Panc1 (cell line): ENCODE results near the gene HDHD2. TPM values are rescaled to one million over a fixed set of nuclear protein-coding genes. Genes with fewer than 3 reads are reported as not detected.

ENCODE experiments used
- ATAC-seq: fragments of 200-7000 bp; cut with Tn5 transposase; 2 replicates; pipeline ENCODE4 v1.9.1; 2020; ENCODE audit warnings: mild to moderate bottlenecking, moderate library complexity
- BruUV-seq: library from RNA; stranded (reverse); fragments of 400-500 nt; replicated peaks from 2 replicates; lab custom pipeline; 2021; lab: Mats Ljungman, UMichigan
- CTCF ChIA-PET: fragments of 300-600 bp; sonication (Branson Sonifier 250); formaldehyde crosslinking; loops from one replicate; lab custom pipeline; 2022; ENCODE audit warnings: antibody characterized with exemption; lab: Charles Lee
- POLR2A ChIA-PET: fragments of 300-600 bp; sonication (Branson Sonifier 250); formaldehyde crosslinking; loops from one replicate; lab custom pipeline; 2022; ENCODE audit warnings: antibody characterized with exemption; lab: Charles Lee
- DNase-seq: peaks from one replicate; pipeline ENCODE4 v3.0.0-alpha.2; 2010; ENCODE audit warnings: low read depth, low spot score
- H3K27ac ChIP-seq: 2 replicates; pipeline ENCODE4 v1.5.1; 2011; ENCODE audit warnings: mild to moderate bottlenecking, low read length, inconsistent platforms
- H3K27me3 ChIP-seq: fragments of 200-500 bp; sonication (Bioruptor generic); 2 replicates; pipeline ENCODE4 v1.6.0; 2014; ENCODE audit warnings: low read length, inconsistent platforms; ENCODE audit not compliant: control insufficient read depth, insufficient read depth
- H3K36me3 ChIP-seq: fragments of 200-500 bp; sonication (Bioruptor generic); 2 replicates; pipeline ENCODE4 v1.5.1; 2014; ENCODE audit warnings: inconsistent platforms, mild to moderate bottlenecking, low read length, moderate library complexity; ENCODE audit not compliant: control insufficient read depth, insufficient read depth
- H3K4me1 ChIP-seq: 2 replicates; pipeline ENCODE4 v1.5.1; 2011; ENCODE audit warnings: inconsistent platforms, mild to moderate bottlenecking, low read length, moderate library complexity; ENCODE audit not compliant: control insufficient read depth, insufficient read depth
- H3K4me3 ChIP-seq, 2 experiments: 2 replicates each; pipeline ENCODE4 v1.5.1; 2011 to 2012; ENCODE audit warnings: low read depth in 2 of 2, low read length in 2 of 2, mild to moderate bottlenecking in 2 of 2, inconsistent platforms in 1 of 2, moderate library complexity in 1 of 2
- H3K9me3 ChIP-seq: fragments of 200-500 bp; sonication (Bioruptor generic); 2 replicates; pipeline ENCODE4 v1.5.1; 2014; ENCODE audit warnings: low read depth, mild to moderate bottlenecking, inconsistent platforms, low read length, moderate library complexity; ENCODE audit not compliant: control insufficient read depth, insufficient read depth
- CTCF ChIP-seq: fragments of 450-650 bp; IDR thresholded peaks from 2 replicates; pipeline ENCODE4 v1.5.1; 2017; ENCODE audit warnings: mild to moderate bottlenecking
- POLR2AphosphoS5 ChIP-seq: IDR thresholded peaks from 2 replicates; pipeline ENCODE4 v1.6.1; 2012; ENCODE audit warnings: mild to moderate bottlenecking, low read depth, low read length, moderate library complexity
- SIN3A ChIP-seq: IDR thresholded peaks from 2 replicates; pipeline ENCODE4 v1.6.1; 2012; ENCODE audit warnings: low read depth, mild to moderate bottlenecking, low read length, moderate library complexity, borderline replicate concordance; ENCODE audit not compliant: insufficient read depth
- TCF7L2 ChIP-seq: IDR thresholded peaks from 2 replicates; pipeline ENCODE4 v1.6.1; 2011; ENCODE audit warnings: mild to moderate bottlenecking, low read depth, low read length, inconsistent platforms
- in situ Hi-C: cut with HindIII; loops from 2 replicates; pipeline ENCODE4 v1.10.0; 2016; ENCODE audit warnings: low sequenced_read_pairs, low pct_unique_long_range_greater_than_20kb
- intact Hi-C: fragments of 100-400 bp; cut with micrococcal nuclease; formaldehyde crosslinking; loops from one replicate; pipeline ENCODE4 v1.10.0; 2022; ENCODE audit not compliant: unreplicated experiment
- total RNA-seq: library from RNA; stranded (reverse); gene quantifications from one replicate; pipeline ENCODE4 v1.2.1, GENCODE V29; 2021; ENCODE audit not compliant: unreplicated experiment
- TF ChIP-seq, protein P1 (sequence below), 2 experiments: IDR thresholded peaks; 2 replicates each; pipeline ENCODE4 v1.6.1; 2011 to 2012; ENCODE audit warnings: low read depth in 2 of 2, control low read depth in 1 of 2, low read length in 1 of 2, mild to moderate bottlenecking in 1 of 2, moderate library complexity in 1 of 2; ENCODE audit not compliant: insufficient read depth in 1 of 2

Gene HDHD2
- total RNA-seq, 1 experiment from 2014 or later: 24.6 TPM

DNA sequence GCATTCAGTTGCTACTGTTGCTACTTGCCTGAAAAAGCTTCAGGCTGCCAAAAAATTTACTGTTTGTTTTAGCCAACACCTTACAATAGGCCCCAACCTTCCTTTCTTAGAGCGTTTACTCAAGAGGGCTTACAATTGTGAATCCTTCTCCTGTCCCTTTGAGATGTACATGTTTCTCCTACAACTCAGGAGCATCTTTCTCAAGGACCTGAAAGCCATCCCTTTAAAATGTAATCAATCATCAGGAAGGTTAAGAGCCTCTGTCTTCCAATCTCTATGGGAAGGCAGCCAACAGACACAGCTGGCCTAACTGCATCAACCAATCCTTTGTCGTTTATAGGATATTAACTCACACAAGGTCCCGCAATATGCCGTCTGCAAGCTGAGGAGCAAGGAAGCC, 29.2 kb upstream of the HDHD2 start:
- intact Hi-C loops: no loop called here
- CTCF ChIA-PET: no interaction called here
- no peaks in the 10 kb centered on the region; the same call in 1 of the 2 replicates for H3K36me3 ChIP-seq
- 0 out of 2 replicates have a peak, but pooled peaks cover 2% of the 10 kb centered on the region for H3K4me1 ChIP-seq
- in situ Hi-C loops: no loop called here
- no peaks in the 10 kb centered on the region for H3K27me3 ChIP-seq
- H3K9me3 ChIP-seq: no peaks in the 10 kb centered on the region
- POLR2A ChIA-PET: no interaction called here
- no peak overlapping the region for H3K27ac ChIP-seq
- ATAC-seq: no peak
- DNase-seq: no peak
- TF ChIP-seq TCF7L2 (no peak), POLR2AphosphoS5 (no peak), CTCF (no peak), SIN3A (no peak)
- TF ChIP-seq, protein P1, sequence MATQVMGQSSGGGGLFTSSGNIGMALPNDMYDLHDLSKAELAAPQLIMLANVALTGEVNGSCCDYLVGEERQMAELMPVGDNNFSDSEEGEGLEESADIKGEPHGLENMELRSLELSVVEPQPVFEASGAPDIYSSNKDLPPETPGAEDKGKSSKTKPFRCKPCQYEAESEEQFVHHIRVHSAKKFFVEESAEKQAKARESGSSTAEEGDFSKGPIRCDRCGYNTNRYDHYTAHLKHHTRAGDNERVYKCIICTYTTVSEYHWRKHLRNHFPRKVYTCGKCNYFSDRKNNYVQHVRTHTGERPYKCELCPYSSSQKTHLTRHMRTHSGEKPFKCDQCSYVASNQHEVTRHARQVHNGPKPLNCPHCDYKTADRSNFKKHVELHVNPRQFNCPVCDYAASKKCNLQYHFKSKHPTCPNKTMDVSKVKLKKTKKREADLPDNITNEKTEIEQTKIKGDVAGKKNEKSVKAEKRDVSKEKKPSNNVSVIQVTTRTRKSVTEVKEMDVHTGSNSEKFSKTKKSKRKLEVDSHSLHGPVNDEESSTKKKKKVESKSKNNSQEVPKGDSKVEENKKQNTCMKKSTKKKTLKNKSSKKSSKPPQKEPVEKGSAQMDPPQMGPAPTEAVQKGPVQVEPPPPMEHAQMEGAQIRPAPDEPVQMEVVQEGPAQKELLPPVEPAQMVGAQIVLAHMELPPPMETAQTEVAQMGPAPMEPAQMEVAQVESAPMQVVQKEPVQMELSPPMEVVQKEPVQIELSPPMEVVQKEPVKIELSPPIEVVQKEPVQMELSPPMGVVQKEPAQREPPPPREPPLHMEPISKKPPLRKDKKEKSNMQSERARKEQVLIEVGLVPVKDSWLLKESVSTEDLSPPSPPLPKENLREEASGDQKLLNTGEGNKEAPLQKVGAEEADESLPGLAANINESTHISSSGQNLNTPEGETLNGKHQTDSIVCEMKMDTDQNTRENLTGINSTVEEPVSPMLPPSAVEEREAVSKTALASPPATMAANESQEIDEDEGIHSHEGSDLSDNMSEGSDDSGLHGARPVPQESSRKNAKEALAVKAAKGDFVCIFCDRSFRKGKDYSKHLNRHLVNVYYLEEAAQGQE (IDR thresholded peaks at IDR 0.05; ENCODE audit: insufficient read depth in 1 of 2, low read depth in 2 of 2, low read length in 1 of 2): no peak
- H3K4me3 ChIP-seq: no peak overlapping the region
- no TSS peak for BruUV-seq

DNA sequence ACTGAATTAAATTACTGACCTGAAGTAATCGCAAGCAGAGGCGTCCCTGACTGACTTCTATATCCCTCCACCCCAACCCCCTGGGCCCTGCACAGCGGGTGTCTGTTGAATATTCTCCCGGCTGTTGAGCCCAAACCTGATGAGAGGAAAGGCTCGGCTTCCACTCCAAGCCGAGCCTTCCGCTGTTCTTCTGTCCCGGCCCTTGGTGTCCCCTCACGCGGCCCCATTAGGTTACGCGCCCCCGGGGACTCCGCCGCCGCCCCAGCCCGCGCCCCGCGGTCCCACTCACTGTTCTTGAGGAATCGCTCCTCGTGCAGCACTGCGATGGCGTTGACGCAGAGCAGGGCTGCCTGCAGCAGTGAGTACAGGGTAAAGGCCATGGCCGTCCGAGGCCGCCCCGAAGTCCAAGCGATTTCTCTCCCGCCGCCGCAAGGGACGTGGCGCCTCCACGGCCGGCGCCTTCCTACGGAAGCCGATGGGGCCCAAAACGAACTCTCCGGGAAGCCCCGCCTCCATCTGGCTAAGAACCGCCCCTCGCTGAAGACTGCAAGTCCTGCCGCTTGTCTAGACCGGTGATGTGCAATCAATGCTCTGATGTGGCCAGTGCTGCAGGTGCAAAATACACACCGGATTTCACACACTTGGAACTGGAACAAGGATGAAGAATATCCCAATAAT, 25.7 kb upstream of the HDHD2 start, which contains the start of gene IER3IP1:
Gene IER3IP1, minus strand, starts transcription at position 467 of the 678 bp plus-strand sequence. Its CDS starts 87 bp downstream, at position 380.
- DNase-seq: peak; percentile 22
- peak; percentile 63; the same call in 1 of the 2 replicates for TF ChIP-seq POLR2AphosphoS5
- TF ChIP-seq SIN3A: peak; percentile 75; the same call in 1 of the 2 replicates
- no peak for TF ChIP-seq TCF7L2
- TF ChIP-seq CTCF: no peak
- TF ChIP-seq, protein P1 (IDR thresholded peaks at IDR 0.05; ENCODE audit: insufficient read depth in 1 of 2, low read depth in 2 of 2, low read length in 1 of 2): no peak
- Histone ChIP-seq H3K27me3 (no peaks in the 10 kb centered on the region), H3K27ac (peak within 1 kb of the TSS; percentile 86), H3K4me1 (0 out of 2 replicates have a peak, but pooled peaks cover 2% of the 10 kb centered on the region), H3K4me3 (peak within 1 kb of the TSS; percentile 76 to 85), H3K9me3 (no peaks in the 10 kb centered on the region), H3K36me3 (no peaks in the 10 kb centered on the region; the same call in 1 of the 2 replicates)
- BruUV-seq: no TSS peak
- intact Hi-C loops (no loop called here), in situ Hi-C loops (no loop called here)
- ATAC-seq: peak; percentile 97
- ChIA-PET POLR2A (no interaction called here), CTCF (no interaction called here)
